Retina (tissue), 1 donor: ENCODE data around the gene SCAF8.
"Not testable (repeated sequence)": the region's sequence is repeated elsewhere in the genome, so short reads cannot be mapped to it uniquely, and the experiment has no call there.

ENCODE experiments used
- DNase-seq: peaks from one replicate; pipeline ENCODE4 v3.0.0-alpha.2; 2016

Gene SCAF8

DNA sequence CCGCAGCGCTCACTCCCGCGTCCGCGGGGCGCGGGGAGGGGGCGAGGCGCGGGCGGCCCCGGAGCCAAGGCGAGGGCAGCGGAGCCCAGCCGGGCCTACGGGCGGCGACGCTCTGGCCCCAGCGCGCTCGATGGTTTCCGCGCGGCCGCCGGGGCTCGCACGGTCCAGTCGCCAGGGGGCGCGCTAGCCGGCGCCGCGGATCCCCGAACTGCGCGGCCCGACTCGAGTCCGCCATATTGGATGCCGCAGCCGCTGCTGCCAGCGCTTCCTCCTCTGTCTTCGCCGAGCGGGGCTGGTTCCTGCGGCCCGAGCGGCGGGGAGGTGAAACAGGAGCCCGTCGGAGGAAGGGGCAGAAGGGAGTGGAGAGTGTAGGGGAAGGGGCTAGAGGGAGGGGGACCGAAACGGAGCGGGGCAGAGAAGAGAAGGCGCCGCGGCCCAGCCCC, at the start of gene SCAF8:
TSS of gene SCAF8 (plus strand) at position 234 of the 443 bp plus-strand sequence. CDS start 485 bp downstream, outside the sequence.
- DNase-seq = peak; percentile 97

- no peak for DNase-seq
Measured at GRCh38 chr6:154683756-154684523, 49.3 kb upstream of the SCAF8 start.

GRCh38 chr6:154686162-154686561, 47.1 kb upstream of the SCAF8 start:
- DNase-seq = no peak

DNA sequence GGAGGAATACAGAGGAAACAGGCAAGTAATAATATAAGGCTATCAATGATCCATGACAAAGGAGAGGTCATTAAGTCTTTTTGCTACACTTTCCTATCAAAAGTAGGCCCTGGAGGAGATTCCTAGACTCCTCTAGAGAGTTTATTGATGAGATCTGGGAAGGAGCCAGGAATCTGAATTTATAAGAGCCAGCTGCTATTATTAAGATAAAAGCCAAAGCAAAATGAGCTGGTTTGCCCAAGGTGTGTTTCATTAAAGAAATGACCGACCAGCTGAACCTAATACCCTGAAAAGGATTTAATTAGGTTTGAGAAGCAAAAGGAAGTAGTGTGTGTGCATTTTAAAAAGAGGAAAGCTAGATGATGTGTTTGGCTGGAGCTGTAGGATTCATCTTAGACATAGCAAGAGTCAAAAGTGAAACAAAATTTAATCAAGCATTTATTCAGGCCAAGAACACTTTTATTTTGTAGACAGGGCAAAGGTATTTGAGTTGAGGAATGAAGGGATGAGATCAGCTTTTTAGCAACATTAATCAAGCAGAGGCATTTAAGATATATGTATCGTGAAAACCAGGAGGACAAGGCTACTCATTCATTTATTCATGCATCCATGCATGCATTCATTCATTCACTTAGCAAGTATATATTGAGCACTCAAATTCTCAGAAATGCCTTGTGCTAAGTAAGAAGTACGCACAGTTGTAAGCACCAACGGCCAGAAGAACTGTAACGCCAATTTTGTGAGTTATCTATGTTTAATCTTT, 43.5 kb upstream of the SCAF8 start:
- DNase-seq = no peak

DNA sequence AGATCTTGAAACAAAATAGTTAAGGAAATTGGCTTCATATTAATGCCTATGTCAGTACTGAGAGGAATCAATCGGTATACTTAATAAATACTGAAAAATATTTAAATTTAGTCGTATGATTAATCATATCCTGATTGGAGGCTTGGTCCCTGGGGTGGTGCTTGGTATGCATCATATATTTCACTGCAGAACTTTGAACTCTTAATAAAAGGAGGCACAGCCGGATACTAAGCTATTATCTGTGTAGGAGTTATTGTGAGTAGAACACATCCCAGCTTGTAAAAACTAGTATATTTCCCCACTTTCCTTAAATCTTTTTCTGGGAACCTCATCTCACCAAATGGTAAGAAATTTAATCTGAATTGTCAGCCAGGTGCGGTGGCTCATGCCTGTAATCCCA, 42.4 kb upstream of the SCAF8 start:
- no peak for DNase-seq

- DNase-seq = no peak
Measured at GRCh38 chr6:154696661-154697060, 36.6 kb upstream of the SCAF8 start.

GRCh38 chr6:154703124-154703523, 30.1 kb upstream of the SCAF8 start:
- no peak for DNase-seq

DNA sequence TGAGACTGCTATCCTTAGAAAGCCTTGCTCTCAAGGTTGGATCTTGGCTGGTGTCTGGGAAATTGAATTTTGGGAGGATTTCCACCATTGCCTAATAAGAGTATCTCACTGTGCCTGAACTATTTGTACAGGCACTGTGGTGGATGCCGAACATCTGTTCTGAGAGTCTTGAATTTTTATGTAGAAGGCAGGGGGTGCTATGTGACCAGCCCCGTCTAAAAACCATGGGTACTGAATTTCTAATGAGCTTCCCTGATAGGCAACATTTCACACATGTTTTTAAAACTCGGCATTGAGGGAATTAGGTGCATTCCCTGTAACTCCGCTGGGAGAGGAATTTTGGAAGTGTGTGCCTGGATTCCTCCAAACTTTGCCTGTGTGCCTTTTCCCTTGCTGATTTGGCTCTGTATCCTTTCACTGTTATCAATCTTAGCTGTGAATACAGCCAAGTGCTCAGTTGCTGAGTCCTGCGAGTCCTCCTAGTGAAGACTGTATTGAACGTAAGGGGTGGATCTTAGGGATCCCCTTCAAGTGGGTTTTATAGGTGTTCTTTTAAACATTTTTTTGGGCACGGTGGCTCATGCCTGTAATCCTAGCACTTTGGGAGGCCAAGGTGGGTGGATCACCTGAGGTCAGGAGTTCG, 27.6 kb upstream of the SCAF8 start:
- no peak for DNase-seq

- no peak for DNase-seq
Measured at GRCh38 chr6:154706389-154706788, 26.8 kb upstream of the SCAF8 start.

DNA sequence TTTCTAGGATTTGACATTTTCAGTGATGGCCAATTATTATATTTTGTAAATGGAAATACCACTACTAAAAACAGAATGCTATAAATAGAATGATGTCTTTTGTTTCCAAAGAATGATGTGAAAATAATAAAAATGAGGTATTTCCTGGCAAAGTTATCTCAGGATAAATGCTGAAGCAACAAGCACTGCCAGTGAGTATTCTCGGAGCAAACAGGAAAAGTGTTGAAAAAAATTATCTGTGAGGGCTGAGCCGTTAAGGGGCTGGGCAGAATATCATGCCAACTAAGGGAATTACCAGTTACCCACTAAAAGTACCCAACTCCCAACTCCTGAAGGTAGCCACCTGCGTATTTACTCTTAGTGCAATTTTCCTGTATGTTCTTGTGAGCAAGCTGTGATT, 23.6 kb upstream of the SCAF8 start:
- DNase-seq = no peak

DNA sequence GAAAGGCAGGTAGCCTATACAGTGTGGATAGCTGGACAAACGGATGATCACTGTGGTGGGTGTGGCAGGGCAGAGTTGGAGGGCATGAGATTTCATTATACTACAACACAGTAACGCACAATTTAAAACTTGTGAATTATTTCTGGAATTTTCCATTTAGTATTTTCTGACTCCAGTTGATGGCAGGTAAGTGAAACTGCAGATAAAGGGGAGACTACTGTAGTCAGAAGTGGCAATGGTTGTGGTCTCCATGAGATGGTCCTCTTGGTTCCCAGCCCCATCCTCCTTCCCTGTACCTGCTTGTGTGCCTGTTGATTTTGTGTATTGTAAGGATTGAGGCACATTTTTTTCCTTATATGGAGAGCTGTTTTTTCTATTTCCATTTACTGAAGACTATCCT, 22.5 kb upstream of the SCAF8 start:
- no peak for DNase-seq

GRCh38 chr6:154715446-154715845, 17.8 kb upstream of the SCAF8 start:
- no peak for DNase-seq

- not testable (repeated sequence) for DNase-seq
Measured at GRCh38 chr6:154716350-154716749, 16.9 kb upstream of the SCAF8 start.

GRCh38 chr6:154719433-154719832, 13.8 kb upstream of the SCAF8 start:
- DNase-seq = no peak

GRCh38 chr6:154719854-154720253, 13.4 kb upstream of the SCAF8 start:
- no peak for DNase-seq

DNA sequence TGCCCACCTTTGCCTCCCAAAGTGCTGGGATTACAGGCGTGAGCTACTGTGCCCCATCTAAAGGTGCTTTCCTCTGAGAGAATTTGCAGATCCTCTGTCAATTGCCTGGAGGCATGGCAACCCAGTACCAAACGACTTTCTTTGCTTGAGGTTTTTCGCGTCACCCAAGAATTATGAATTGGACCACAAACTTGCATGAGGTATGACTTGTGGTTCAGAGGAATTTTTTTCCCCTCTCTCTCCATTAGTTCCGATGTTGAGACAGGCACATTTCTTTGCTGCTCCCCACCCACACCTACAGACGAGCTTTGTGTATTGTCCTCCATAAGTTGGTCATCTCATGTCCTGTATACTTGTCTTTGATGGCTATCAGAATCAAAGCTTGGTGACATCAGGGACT, 11.8 kb upstream of the SCAF8 start:
- no peak for DNase-seq

DNA sequence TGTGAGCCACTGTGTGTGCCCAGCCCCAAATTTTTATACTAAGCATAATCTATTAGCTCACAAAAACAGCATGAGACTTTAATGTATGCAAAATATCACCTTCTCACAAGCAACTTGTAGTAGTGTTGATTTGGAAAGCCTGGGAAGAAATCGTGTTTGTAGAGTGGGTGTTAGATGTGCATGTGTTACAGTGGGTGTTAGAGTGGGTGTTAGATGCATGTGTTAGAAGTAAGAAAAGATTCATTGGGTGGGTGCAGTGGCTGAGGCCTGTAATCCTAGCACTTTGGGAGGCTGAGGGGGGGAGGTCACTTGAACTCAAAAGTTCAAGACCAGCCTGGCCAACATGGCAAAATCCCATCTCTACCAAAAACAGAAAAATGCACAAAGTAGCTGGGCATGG, 6.3 kb upstream of the SCAF8 start:
- DNase-seq = no peak

- peak; percentile 10 for DNase-seq
Measured at GRCh38 chr6:154731296-154732218, 1.7 kb upstream of the SCAF8 start.

- no peak for DNase-seq
Measured at GRCh38 chr6:154732538-154733182, 556 bp upstream of the SCAF8 start.

- peak; percentile 95 for DNase-seq
Measured at GRCh38 chr6:154733626-154734382, 588 bp downstream of the SCAF8 start.

DNA sequence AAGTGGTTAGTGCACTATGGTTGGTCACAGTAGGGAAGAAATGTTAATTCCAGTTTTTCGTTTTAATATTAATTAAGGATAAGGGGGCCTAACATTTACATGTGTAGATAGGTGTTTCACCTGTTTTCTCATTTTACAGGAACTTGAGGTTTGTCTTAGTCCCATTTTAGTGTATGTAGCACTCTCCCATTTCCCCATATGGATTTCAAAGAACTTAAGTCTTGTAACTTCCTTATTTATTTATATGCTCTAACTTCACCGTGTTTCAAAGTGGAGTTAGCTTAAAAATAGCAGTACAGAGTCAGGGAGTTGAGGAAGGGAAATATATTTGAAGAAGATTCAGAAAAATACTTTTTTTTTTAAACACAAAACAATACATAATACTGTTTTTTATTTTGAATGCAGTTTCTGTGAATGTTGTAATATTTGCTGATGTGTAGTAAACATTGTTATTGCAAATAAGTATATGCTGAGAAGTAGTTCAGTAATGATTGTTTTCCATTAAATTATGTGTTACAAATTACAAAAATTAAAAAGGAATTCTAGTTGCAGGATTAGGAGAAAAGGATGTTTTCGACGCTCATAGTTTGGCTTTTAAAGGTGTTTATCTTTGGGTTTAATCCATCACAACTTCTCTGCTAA, 3.5 kb downstream of the SCAF8 start:
- DNase-seq = no peak
